CD4-positive, alpha-beta T cell treated with Interleukin-2 at 100 ng/mL for 4 hours (primary cell): ENCODE data around the gene LMO4.
A peak's percentile ranks its signal among the peaks of the same experiment; 100 is the strongest.

Experiments used
- DNase-seq: peaks from one replicate; pipeline ENCODE4 v3.0.0-alpha.2; 2020; ENCODE audit warnings: low spot score

Gene LMO4

DNA sequence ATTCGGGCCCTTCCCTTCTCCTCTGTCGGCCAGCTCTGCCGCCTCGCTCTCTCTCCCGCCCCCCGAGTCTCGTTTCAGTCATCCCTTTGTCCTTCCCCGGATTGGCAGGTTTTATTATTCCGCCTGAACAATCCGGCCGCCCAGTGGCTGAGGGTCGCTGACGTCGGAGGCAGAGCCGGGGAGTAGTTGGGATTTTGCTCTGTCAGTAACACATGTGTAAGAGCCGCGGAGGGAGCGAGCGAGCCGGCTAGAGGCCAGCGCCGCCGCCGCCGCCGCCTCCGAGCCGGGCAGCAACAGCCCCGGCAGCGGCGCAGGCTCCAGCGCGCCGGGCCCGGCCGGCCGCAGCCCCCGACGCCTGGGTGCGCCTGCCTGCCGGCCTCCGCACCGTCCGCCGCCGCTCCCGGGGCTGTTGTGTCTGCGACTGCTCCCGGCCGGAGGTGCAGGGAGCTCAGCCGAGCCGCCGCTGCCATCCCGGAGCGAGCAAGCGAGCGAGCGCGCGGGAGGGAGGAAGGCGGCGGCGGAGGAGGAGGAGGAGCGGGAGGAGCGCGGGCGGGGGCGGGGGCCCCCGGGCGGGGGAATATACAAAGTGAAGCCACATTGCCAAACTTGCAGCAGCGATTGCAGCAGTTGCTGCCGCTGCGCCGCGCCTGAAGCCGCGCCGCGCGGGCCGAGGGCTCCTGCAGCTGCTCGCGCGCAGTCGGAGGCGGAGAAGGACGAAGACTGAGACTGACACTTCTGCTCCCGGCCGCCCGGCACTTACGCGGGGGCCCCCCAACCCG, at the start of gene LMO4:
LMO4 (plus strand) TSS at position 609 of the 779 bp plus-strand sequence. CDS start 3,136 bp downstream, outside the sequence.
- DNase-seq, result peak; percentile 90

GRCh38 chr1:87279536-87279875, 49.2 kb upstream of the LMO4 start:
- DNase-seq, result no peak

GRCh38 chr1:87279966-87280535, 48.6 kb upstream of the LMO4 start:
- DNase-seq, result no peak

DNA sequence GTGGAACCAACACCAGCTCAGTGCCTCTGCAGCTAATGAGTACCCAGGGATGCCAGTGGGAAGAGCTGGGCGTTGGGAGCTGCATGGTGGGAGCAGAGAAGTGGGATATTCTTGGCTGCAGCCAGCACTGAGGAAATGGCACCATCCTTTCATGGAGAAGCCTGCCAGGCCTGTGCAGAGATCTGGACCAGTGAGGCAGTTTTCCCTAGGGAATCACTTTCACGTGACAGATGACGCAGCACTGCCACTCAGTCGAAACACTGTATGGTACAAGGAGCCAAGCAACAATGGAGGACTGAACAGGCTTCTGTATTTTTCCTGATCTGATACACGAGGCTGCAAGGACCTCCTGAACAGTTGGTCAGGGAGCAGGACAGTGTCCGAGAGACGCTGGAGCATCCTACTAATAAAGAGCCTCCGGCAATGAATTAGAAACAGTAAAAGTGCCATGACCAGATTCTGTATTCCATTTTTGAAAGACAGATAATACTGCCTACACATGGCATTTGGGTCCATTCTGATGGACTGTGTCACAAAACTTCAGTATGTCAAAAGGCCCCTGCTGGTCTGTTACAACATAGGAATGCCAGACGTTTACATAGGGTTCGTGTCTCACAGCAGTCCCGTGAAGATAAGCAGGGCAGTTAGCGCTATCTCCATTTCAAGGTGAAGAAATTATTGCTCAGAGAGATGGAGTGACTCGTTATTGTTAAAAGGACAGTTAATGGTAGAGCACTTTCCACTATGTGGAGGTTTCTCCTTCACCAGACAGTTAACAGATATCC, 44.0 kb upstream of the LMO4 start:
- DNase-seq, result no peak

DNA sequence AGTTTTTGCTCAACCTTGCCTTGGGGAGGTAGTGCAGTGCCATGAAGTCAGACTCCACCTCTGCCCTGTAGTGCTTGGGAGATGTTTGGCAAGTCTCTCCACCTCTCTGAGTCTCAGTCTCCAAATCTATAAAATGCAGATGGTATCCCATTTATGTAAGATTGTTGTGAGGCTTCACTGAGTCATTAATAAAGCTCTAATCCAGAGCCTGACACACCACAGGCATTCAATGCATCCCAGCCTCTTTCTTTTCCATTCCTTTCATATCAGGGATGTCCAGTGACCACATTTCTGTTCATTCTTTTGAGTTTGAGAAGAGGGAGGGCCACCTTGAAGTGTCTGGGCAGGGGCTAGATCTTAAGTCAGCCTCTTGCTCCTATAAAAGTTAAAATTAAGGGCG, 37.6 kb upstream of the LMO4 start:
- no peak for DNase-seq

- DNase-seq, result peak; percentile 65
Observed at GRCh38 chr1:87292684-87293493, 35.8 kb upstream of the LMO4 start.

DNA sequence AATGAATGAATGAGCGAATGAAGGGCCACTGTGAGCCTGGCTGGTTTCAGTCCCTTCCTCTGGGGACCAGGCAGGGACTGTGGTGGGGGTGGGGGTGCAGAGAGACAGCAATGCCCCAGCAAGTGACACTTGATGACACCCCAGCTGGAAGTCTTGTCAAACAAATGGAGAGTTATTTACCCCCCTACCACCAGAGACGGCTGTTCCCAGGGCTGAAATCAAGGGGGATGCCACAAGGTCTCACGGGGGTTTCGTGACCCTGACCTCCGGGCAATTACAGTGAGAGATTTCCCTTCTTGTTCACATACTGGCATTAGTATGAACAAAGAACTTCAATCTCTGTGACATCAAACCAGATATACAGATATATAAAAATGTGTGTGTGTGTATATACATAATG, 34.0 kb upstream of the LMO4 start:
- no peak for DNase-seq

GRCh38 chr1:87295445-87296110, 33.1 kb upstream of the LMO4 start:
- DNase-seq, result no peak

DNA sequence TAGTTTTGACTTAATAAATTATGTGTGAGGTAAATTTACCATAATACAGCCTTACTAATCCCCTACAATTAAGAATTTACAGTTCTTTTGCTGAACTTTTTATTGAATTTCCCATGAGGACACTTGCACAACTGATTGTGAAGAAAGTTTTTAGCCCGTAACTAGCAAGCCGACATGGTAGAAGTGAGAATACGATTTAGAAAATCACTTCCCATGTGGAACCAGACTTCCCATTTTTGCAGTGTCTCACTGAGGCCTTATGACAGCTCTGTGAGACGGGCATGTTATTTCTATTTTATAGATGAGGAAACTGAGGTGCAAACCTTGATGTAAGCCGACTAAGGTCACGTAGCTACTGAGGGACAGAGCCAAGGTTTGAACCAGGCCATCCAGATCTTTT, 32.5 kb upstream of the LMO4 start:
- DNase-seq, result no peak

DNA sequence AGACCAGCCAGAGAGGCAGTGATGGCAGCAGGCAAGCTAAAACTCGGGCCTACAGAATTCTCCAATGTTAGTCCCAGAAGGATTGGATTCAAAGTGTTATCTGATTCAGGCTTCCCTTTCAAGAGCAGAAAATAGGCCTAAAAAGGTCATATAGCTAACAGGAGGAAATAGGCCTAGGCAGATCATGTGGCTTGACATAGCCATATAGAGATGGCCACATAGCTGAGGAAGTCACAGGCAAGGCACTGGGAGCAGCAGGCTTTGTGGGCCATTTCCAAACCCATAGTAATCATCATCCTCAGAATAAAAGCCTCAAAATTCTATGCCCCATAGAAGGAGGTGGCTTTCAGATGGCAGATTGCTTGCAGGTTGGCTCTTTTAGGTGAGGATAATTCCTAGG, 29.0 kb upstream of the LMO4 start:
- no peak for DNase-seq

- DNase-seq, result no peak
Observed at GRCh38 chr1:87300628-87301027, 28.1 kb upstream of the LMO4 start.

- no peak for DNase-seq
Observed at GRCh38 chr1:87305151-87305550, 23.5 kb upstream of the LMO4 start.

- no peak for DNase-seq
Observed at GRCh38 chr1:87305762-87306161, 22.9 kb upstream of the LMO4 start.

GRCh38 chr1:87307306-87307705, 21.4 kb upstream of the LMO4 start:
- DNase-seq, result no peak

DNA sequence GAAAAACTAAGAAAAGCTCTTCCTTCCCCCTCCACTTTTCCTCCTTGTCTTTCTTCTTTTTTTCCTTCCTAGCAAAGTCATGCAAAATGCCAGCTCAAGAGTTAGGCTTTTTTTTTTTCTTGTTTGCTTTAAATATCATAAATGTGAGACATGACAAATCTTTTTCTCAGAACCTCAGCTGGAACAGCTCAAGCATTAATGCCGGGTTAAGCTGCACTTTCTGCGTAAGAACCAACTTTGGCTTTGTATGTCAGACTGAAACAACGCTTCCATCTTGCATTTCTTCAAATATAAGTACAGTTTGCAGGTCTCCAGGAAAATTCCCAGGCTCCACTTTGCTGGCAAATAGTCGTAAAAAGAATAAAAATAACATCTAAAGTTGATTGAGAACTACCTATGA, 20.7 kb upstream of the LMO4 start:
- no peak for DNase-seq

DNA sequence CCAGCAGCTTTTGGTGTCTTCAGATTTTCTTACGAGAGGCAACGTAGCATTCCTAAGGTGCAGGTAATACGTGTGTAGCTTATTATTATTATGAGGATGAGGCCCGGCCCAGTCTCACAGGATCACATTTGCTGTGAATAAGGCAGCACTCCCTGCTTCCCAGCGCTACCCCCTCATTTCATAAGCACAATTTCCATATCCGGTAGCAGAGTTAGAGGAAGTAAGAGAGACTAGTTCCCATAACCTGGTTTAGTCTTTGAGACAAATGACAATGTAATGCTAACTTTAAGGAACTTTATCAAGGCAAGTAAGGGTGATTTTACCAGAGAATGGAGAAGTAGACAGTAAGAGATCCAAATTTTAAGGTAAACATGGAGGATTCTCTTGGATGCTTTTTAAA, 14.6 kb upstream of the LMO4 start:
- no peak for DNase-seq

DNA sequence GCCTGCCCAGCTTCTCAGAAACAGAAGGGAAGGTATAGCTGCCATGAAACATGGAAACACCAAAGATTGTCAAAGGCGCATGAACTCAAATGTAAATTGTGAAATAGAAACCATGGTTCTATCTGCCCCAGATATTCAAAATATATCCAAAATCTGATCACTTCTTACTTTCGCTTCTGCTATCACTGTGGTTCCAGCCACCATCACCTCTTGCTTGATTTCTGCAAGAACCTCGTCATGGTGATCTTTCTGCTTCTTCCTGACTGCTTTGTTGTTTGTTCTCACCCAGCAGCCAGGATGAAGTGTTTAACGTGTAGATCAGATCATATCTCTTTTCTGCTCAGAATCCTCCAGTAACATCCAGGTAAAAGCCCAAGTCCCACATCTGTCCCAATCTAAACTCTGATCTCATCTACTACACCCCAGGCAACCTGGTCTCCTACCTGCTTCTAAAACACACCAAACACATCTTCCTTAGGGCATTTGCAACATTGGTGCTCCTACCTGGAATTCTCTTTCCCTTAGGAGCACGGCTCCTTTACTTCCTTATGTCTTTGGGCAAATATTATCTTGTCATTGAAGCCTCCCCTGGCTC, 10.5 kb upstream of the LMO4 start:
- no peak for DNase-seq

- no peak for DNase-seq
Observed at GRCh38 chr1:87318806-87319205, 9.9 kb upstream of the LMO4 start.

DNA sequence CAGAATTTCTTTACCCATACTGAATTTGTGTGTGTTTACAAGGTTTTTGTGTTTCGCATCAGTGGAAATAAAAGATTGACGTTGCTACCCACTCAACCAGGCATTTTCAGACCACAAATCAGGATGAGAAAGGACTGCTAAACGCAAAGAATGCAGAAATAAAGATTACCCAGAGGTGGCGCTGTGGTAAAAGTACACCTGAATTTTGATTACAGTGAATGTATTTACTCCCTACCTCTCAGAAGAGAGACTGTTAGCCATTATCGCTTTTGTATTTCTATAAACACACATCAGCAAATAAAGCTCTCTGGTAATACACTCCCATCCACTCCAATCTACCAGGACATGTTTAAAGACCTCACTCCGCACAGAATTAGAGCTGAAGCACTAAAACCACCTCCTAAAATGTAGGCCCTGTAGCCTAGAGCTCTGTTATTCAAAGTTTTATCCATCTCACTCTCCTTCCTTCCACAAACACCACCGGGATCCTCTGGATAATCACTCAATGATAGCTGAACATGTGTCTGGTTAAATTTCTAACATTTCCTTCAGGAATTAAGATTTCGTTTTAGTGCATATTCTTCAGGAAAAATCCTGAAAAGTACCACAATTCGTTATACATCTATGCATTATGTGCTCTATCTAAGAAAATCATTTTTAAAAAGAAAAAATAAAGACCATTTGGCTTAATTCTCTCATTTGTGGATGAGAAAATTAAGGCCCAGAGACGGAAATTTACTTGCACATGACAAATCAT, 2.5 kb upstream of the LMO4 start:
- DNase-seq, result peak; percentile 81

DNA sequence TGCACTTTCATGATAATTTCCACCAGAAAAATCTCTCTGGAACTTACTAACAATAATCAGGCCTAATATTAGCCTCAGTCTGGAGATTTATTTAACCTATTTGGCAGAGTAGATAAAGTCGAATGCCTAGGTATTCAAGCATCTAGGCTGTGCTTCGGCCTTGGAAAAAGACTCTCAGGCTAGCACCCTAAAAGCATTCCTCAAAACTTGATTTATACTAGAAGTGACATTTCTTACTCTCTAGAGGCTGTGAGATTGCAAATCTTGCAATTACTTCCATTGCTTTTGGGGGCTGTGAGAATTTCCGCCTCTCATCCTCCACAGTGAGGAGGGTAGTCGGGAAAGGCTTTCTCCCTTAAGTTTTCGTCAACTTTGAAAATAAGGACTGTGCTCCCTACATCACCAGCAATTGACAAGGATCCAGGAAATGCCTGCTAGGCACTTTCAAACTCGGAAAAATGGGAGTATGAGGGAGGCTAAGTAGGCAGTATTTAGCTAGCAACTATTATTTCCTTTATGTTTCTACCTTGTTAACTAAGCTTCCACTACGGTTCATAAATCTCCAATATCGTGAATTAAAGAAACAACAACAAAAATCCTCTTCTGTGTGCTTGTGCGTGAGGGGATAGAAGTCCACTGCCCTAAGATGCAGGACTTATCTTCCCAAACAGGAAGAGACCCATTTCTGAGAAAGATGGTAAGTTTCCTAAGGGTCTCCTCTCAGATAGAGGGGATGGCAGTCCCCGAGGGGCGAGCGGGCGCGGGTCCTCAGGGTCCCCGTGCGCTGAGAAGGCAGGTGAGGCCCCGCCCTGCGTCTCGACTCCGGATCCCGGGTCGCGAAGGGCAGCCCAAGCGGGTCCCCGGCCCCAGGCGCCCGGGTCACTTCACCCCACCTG, 1.1 kb upstream of the LMO4 start:
- DNase-seq, result no peak
